CD1c-positive myeloid dendritic cell (primary cell): ENCODE measurements around the gene FAM72B.
"Not testable (repeated sequence)": the region's sequence is repeated elsewhere in the genome, so short reads cannot be mapped to it uniquely, and the experiment has no call there.

Experiments
- DNase-seq: peaks from one replicate; pipeline ENCODE4 v3.0.0-alpha.2; 2016; ENCODE audit errors: extremely low spot score

Gene FAM72B

GRCh38 chr1:121152788-121153187 is 31.4 kb downstream of the FAM72B start:
- not testable (repeated sequence) for DNase-seq

GRCh38 chr1:121151294-121151693 is 32.8 kb downstream of the FAM72B start:
- not testable (repeated sequence) for DNase-seq

- not testable (repeated sequence) for DNase-seq
Observed at GRCh38 chr1:121148489-121149190, 35.5 kb downstream of the FAM72B start.

GRCh38 chr1:121140393-121140792 is 43.7 kb downstream of the FAM72B start:
- DNase-seq: not testable (repeated sequence)

- not testable (repeated sequence) for DNase-seq
Observed at GRCh38 chr1:121131494-121131893, 52.6 kb downstream of the FAM72B start.

- not testable (repeated sequence) for DNase-seq
Observed at GRCh38 chr1:121118480-121118824, 65.7 kb downstream of the FAM72B start.
